NCI-H460 (cell line): ENCODE measurements around the gene KCNMB4. TPM values are rescaled to one million over a fixed set of nuclear protein-coding genes. Genes with fewer than 3 reads are reported as not detected.
"Not testable (repeated sequence)": the region's sequence is repeated elsewhere in the genome, so short reads cannot be mapped to it uniquely, and the experiment has no call there.

Source experiments
- DNase-seq: peaks from one replicate; pipeline ENCODE4 v3.0.0-alpha.2; 2016; ENCODE audit warnings: low read depth; ENCODE audit errors: extremely low read depth
- total RNA-seq: library from RNA; depleted of rRNA; stranded (reverse); fragments of >200 nt; shearing (Covaris generic); gene quantifications from 2 replicates; pipeline ENCODE4 v1.2.3, GENCODE V29; 2014

Gene KCNMB4
- total RNA-seq, 1 experiment from 2014 or later, result 2.0 TPM

GRCh38 chr12:70367258-70368141 is 1.4 kb downstream of the KCNMB4 start:
- DNase-seq, result no peak

- DNase-seq, result no peak
These were observed 6.8 kb downstream of the KCNMB4 start for GRCh38 chr12:70372881-70373280.

- no peak for DNase-seq
These were observed 13.8 kb downstream of the KCNMB4 start for GRCh38 chr12:70379846-70380245.

- DNase-seq, result no peak
These were observed 17.4 kb downstream of the KCNMB4 start for GRCh38 chr12:70383484-70383883.

- DNase-seq, result no peak
These were observed 17.8 kb downstream of the KCNMB4 start for GRCh38 chr12:70383886-70384285.

- no peak for DNase-seq
These were observed 20.7 kb downstream of the KCNMB4 start for GRCh38 chr12:70386771-70387170.

- DNase-seq, result no peak
These were observed 23.6 kb downstream of the KCNMB4 start for GRCh38 chr12:70389678-70390077.

- DNase-seq, result not testable (repeated sequence)
These were observed 26.5 kb downstream of the KCNMB4 start for GRCh38 chr12:70392631-70393030.

GRCh38 chr12:70393787-70394499 is 27.9 kb downstream of the KCNMB4 start:
- DNase-seq, result no peak

- DNase-seq, result no peak
These were observed 31.9 kb downstream of the KCNMB4 start for GRCh38 chr12:70398002-70398401.

- no peak for DNase-seq
These were observed 32.8 kb downstream of the KCNMB4 start for GRCh38 chr12:70398862-70399261.

- no peak for DNase-seq
These were observed 33.2 kb downstream of the KCNMB4 start for GRCh38 chr12:70399311-70399710.

- no peak for DNase-seq
These were observed 34.0 kb downstream of the KCNMB4 start for GRCh38 chr12:70400124-70400523.

GRCh38 chr12:70402597-70402996 is 36.5 kb downstream of the KCNMB4 start:
- no peak for DNase-seq

GRCh38 chr12:70403826-70404225 is 37.7 kb downstream of the KCNMB4 start:
- no peak for DNase-seq

- DNase-seq, result no peak
These were observed 42.1 kb downstream of the KCNMB4 start for GRCh38 chr12:70408004-70408790.

GRCh38 chr12:70415987-70416386 is 49.9 kb downstream of the KCNMB4 start:
- no peak for DNase-seq

- DNase-seq, result no peak
These were observed 51.0 kb downstream of the KCNMB4 start for GRCh38 chr12:70417121-70417520.

- no peak for DNase-seq
These were observed 52.0 kb downstream of the KCNMB4 start for GRCh38 chr12:70418101-70418500.

- DNase-seq, result no peak
These were observed 56.5 kb downstream of the KCNMB4 start for GRCh38 chr12:70422631-70423030.

GRCh38 chr12:70426620-70427019 is 60.5 kb downstream of the KCNMB4 start:
- DNase-seq, result no peak
